ENCODE data around the gene IGSF22. TPM values are rescaled to one million over a fixed set of nuclear protein-coding genes. Genes with fewer than 3 reads are reported as not detected.

The IGSF22 gene
- total and polyA plus RNA-seq, 8 donors: 0.16 to 1.2 (median 0.69) TPM

DNA sequence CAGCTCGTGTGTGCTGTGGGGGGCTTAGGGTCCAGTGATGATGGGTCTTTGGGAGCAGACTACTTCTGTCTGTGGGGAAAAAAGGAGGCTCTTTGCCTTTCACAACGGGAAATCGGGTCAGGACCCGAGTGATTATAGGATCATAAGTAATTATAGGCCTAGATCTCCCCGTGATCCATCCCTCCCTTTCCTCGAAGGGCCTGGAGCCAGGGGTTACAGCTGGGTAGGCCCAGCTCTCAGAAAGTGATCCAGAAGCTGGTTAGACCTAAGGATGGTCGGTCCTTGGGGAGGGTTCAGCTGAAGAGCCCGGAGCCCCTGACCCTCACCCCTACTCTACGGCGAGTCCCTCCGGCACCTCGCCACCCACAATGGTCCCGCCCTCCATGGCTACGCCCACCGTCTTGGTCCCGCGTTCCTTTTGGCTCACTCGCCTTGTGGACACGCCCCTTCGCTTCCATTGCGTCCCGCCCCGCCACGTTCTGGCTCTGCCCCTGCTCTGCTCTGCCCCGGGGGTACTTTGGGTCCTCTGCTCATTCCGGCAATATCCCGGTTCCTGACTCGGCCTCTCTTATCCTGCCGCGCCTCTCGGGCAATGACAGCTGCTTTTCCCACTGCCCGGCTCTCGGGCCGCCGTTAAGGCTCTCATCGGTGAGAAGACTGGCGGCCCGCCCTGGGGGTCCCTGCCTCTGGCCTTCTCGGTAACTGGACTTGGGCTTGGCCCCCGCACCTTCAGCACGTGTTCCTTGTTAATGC lies 5.0 kb downstream of the IGSF22 start:
- H3K9me3 ChIP-seq: no peaks in the 10 kb centered on the region
- no peaks in the 10 kb centered on the region for H3K27me3 ChIP-seq
- FAIRE-seq (no peak), ATAC-seq (peak; percentile 90 to 97 (median 94)), DNase-seq (peak; percentile 65 to 90 (median 82))
- 4 to 5% methylated on average over 41 of the region's 41 CpGs for WGBS, 2 donors
- no peaks in the 10 kb centered on the region for H3K36me3 ChIP-seq
- peak overlapping the region; percentile 30 to 62 (median 45) for H3K4me3 ChIP-seq
- intact Hi-C loops (cut with DNase I): no loop called here
- no peaks in the 10 kb centered on the region for H3K4me1 ChIP-seq
- peak overlapping the region in 3 of 4 donors; percentile 2 to 34 (median 31) for H3K27ac ChIP-seq
- TF ChIP-seq, protein P1, sequence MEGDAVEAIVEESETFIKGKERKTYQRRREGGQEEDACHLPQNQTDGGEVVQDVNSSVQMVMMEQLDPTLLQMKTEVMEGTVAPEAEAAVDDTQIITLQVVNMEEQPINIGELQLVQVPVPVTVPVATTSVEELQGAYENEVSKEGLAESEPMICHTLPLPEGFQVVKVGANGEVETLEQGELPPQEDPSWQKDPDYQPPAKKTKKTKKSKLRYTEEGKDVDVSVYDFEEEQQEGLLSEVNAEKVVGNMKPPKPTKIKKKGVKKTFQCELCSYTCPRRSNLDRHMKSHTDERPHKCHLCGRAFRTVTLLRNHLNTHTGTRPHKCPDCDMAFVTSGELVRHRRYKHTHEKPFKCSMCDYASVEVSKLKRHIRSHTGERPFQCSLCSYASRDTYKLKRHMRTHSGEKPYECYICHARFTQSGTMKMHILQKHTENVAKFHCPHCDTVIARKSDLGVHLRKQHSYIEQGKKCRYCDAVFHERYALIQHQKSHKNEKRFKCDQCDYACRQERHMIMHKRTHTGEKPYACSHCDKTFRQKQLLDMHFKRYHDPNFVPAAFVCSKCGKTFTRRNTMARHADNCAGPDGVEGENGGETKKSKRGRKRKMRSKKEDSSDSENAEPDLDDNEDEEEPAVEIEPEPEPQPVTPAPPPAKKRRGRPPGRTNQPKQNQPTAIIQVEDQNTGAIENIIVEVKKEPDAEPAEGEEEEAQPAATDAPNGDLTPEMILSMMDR (IDR thresholded peaks at IDR 0.05): no peak

- Histone ChIP-seq H3K27ac (no peak overlapping the region), H3K36me3 (no peaks in the 10 kb centered on the region), H3K4me3 (peak overlapping the region in 1 of 4 donors; percentile 62), H3K27me3 (no peaks in the 10 kb centered on the region), H3K4me1 (no peaks in the 10 kb centered on the region), H3K9me3 (no peaks in the 10 kb centered on the region)
- ATAC-seq: no peak
- TF ChIP-seq, protein P1 (IDR thresholded peaks at IDR 0.05): no peak
- FAIRE-seq: no peak
- 81 to 85% methylated on average over 5 of the region's 5 CpGs for WGBS, 2 donors
- intact Hi-C loops (cut with DNase I): no loop called here
- peak in 1 of 6 donors; percentile 1 for DNase-seq
Measured at GRCh38 chr11:18720091-18720807, 5.7 kb downstream of the IGSF22 start.

DNA sequence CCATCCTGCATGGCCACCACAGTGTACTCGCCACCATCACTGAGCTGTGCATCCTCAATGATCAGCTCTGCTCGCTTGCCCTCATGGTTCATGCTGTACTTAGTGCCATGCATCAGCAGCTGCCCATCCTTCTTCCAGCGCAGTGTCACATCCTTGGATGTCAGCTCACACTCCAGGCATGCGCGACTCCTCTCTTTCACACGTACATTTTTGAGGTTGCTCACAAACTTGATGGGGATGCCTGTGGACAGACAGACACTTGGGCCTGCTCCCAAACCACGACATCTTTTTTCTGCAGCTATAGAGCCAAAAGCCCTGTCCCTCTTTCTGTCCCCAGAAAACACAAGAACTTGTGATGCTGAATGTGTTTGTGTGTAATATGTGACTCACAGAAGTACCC lies 10.5 kb downstream of the IGSF22 start:
- TF ChIP-seq, protein P1 (IDR thresholded peaks at IDR 0.05): no peak
- no peak for FAIRE-seq

DNA sequence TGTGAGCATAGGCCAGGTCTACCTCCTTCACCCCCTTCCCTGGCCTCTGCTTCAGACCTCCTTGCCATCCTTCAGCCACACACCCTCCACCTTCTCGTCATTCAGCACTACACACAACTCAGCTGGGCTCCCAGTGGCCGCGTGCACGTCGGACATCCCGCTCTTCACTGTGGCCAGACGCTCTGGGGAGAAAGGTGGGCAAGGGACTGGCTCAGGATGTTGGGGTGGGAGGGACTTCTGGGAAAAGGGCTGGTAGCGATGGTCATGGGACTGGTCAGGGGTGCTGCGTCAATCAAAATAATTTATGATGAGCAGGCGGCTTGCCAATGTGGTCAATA lies 11.6 kb downstream of the IGSF22 start:
- no peaks in the 10 kb centered on the region for H3K36me3 ChIP-seq
- no peak for ATAC-seq
- 71 to 81% methylated on average over 10 of the region's 10 CpGs for WGBS, 2 donors
- no peak overlapping the region for H3K4me3 ChIP-seq
- DNase-seq: no peak
- no peaks in the 10 kb centered on the region for H3K4me1 ChIP-seq
- no peak overlapping the region for H3K27ac ChIP-seq
- TF ChIP-seq, protein P1 (IDR thresholded peaks at IDR 0.05): no peak
- intact Hi-C loops (cut with DNase I): no loop called here
- H3K9me3 ChIP-seq: no peaks in the 10 kb centered on the region
- FAIRE-seq: no peak
- no peaks in the 10 kb centered on the region for H3K27me3 ChIP-seq

More for the DNA sequence above, 10.5 kb downstream of the IGSF22 start:
- Histone ChIP-seq H3K4me3 (no peak overlapping the region), H3K9me3 (no peaks in the 10 kb centered on the region), H3K27ac (no peak overlapping the region), H3K36me3 (no peaks in the 10 kb centered on the region), H3K4me1 (no peaks in the 10 kb centered on the region), H3K27me3 (no peaks in the 10 kb centered on the region)
- DNase-seq: no peak
- WGBS, 2 donors: 72 to 80% methylated on average over 7 of the region's 7 CpGs
- intact Hi-C loops (cut with DNase I): no loop called here
- ATAC-seq: no peak
